GM23338 (cell line): ENCODE measurements around the gene IFITM5. TPM values are rescaled to one million over a fixed set of nuclear protein-coding genes. Genes with fewer than 3 reads are reported as not detected.

Source experiments
- ATAC-seq: fragments of 200-7000 bp; cut with Tn5 transposase; 3 replicates; pipeline ENCODE4 v1.9.1; 2020
- DNase-seq: peaks from one replicate; pipeline ENCODE4 v3.0.0-alpha.2; 2015; ENCODE audit warnings: low spot score
- H2AFZ ChIP-seq: fragments of 200-600 bp; sonication (generic); 2 replicates; pipeline ENCODE4 v1.8.0; 2016; ENCODE audit warnings: antibody characterized with exemption, mild to moderate bottlenecking, moderate library complexity
- H3F3A ChIP-seq: fragments of 200-600 bp; sonication (generic); replicated peaks from 2 replicates; pipeline ENCODE4 v1.8.0; 2017; ENCODE audit warnings: antibody characterized with exemption, mixed run types, low read depth
- H3K27ac ChIP-seq: fragments of 200-600 bp; sonication (generic); 2 replicates; pipeline ENCODE4 v1.6.1; 2016; ENCODE audit warnings: low read depth
- H3K27me3 ChIP-seq: fragments of 200-600 bp; sonication (generic); 2 replicates; pipeline ENCODE4 v1.8.0; 2016; ENCODE audit warnings: mild to moderate bottlenecking, mixed run types, moderate library complexity; ENCODE audit not compliant: insufficient read depth
- H3K36me3 ChIP-seq: fragments of 200-600 bp; sonication (generic); 2 replicates; pipeline ENCODE4 v1.8.0; 2016; ENCODE audit warnings: mild to moderate bottlenecking; ENCODE audit not compliant: insufficient read depth
- H3K4me1 ChIP-seq: fragments of 200-600 bp; sonication (generic); 2 replicates; pipeline ENCODE4 v1.8.0; 2016; ENCODE audit warnings: mild to moderate bottlenecking, moderate library complexity; ENCODE audit not compliant: insufficient read depth
- H3K4me2 ChIP-seq: fragments of 200-600 bp; sonication (generic); 2 replicates; pipeline ENCODE4 v1.7.1; 2017; ENCODE audit warnings: mixed run types
- H3K4me3 ChIP-seq: fragments of 200-600 bp; sonication (generic); 2 replicates; pipeline ENCODE4 v1.6.1; 2016; ENCODE audit warnings: mixed run types
- H3K79me2 ChIP-seq: fragments of 200-600 bp; sonication (generic); replicated peaks from 2 replicates; pipeline ENCODE4 v1.8.0; 2017; ENCODE audit warnings: mild to moderate bottlenecking; ENCODE audit not compliant: insufficient read depth
- H3K9me2 ChIP-seq: fragments of 200-600 bp; sonication (generic); 2 replicates; pipeline ENCODE4 v1.8.0; 2017; ENCODE audit not compliant: insufficient read depth
- H4K20me1 ChIP-seq: fragments of 200-600 bp; sonication (generic); replicated peaks from 2 replicates; pipeline ENCODE4 v1.8.0; 2017; ENCODE audit warnings: mild to moderate bottlenecking; ENCODE audit not compliant: insufficient read depth
- H3K27ac Mint-ChIP-seq: 2 replicates; pipeline ENCODE4 v1.8.0; 2020; ENCODE audit warnings: inconsistent platforms, mild to moderate bottlenecking, moderate library complexity, mixed read lengths
- H3K27me3 Mint-ChIP-seq: 3 replicates; pipeline ENCODE4 v1.8.0; 2022; ENCODE audit warnings: low read depth, mild to moderate bottlenecking, moderate library complexity, mixed read lengths, inconsistent platforms; ENCODE audit not compliant: insufficient read depth, poor library complexity
- H3K36me3 Mint-ChIP-seq: 3 replicates; pipeline ENCODE4 v1.8.0; 2021; ENCODE audit warnings: low read depth, mild to moderate bottlenecking, inconsistent platforms, moderate library complexity, mixed read lengths
- H3K4me1 Mint-ChIP-seq: 3 replicates; pipeline ENCODE4 v1.8.0; 2020; ENCODE audit warnings: mild to moderate bottlenecking, inconsistent platforms, mixed read lengths
- H3K4me3 Mint-ChIP-seq: 3 replicates; pipeline ENCODE4 v1.8.0; 2021; ENCODE audit warnings: moderate library complexity, mild to moderate bottlenecking, inconsistent platforms, mixed read lengths
- H3K9me3 Mint-ChIP-seq: 3 replicates; pipeline ENCODE4 v1.8.0; 2020; ENCODE audit warnings: moderate library complexity, mild to moderate bottlenecking, inconsistent platforms, mixed read lengths
- JUNB ChIP-seq: IDR thresholded peaks from one replicate; pipeline ENCODE4 v1.6.1; 2016; ENCODE audit warnings: antibody characterized with exemption; ENCODE audit not compliant: unreplicated experiment
- POLR2AphosphoS5 ChIP-seq: IDR thresholded peaks from 2 replicates; pipeline ENCODE4 v1.6.1; 2016; ENCODE audit warnings: antibody characterized with exemption, low read depth
- STAT1 ChIP-seq: IDR thresholded peaks from one replicate; pipeline ENCODE4 v1.6.1; 2016; ENCODE audit warnings: antibody characterized with exemption; ENCODE audit not compliant: unreplicated experiment
- ZNF114 ChIP-seq: fragments of 250-450 bp; sonication (Bioruptor Pico); IDR thresholded peaks from 2 replicates; pipeline ENCODE4 v1.5.0; 2020; ENCODE audit warnings: mild to moderate bottlenecking, moderate library complexity
- polyA plus RNA-seq: library from polyadenylated mRNA; unstranded; fragments of >200 nt; fragmentation: Nextera tagmentation; extraction: Ambion mirVana; gene quantifications from 2 replicates; pipeline ENCODE4 v1.2.1, GENCODE V29; 2016
- total RNA-seq: library from RNA; depleted of rRNA; stranded (reverse); fragments of >200 nt; shearing (Covaris generic); gene quantifications from 2 replicates; pipeline ENCODE4 v1.2.3, GENCODE V29; 2014
- TF ChIP-seq, protein P1 (sequence below), 2 experiments: fragments of 200-600 bp in 1 of 2; sonication (generic) in 1 of 2; conservative IDR thresholded peaks; 2 replicates each; pipeline versions ENCODE4 v1.5.1 to v1.6.1; 2016 to 2017; ENCODE audit warnings: antibody characterized with exemption in 2 of 2, low read depth in 2 of 2, mild to moderate bottlenecking in 2 of 2, moderate library complexity in 1 of 2
- TF ChIP-seq, protein P2 (sequence below): fragments of 250-450 bp; sonication (Bioruptor Pico); IDR thresholded peaks from 2 replicates; pipeline ENCODE4 v1.5.0; 2020; ENCODE audit warnings: mild to moderate bottlenecking, moderate library complexity
- TF ChIP-seq, protein P3 (sequence below): IDR thresholded peaks from 2 replicates; pipeline ENCODE4 v1.6.1; 2016; ENCODE audit warnings: antibody characterized with exemption

Gene IFITM5
- total and polyA plus RNA-seq, 2 experiments from 2014 or later = not detected

DNA sequence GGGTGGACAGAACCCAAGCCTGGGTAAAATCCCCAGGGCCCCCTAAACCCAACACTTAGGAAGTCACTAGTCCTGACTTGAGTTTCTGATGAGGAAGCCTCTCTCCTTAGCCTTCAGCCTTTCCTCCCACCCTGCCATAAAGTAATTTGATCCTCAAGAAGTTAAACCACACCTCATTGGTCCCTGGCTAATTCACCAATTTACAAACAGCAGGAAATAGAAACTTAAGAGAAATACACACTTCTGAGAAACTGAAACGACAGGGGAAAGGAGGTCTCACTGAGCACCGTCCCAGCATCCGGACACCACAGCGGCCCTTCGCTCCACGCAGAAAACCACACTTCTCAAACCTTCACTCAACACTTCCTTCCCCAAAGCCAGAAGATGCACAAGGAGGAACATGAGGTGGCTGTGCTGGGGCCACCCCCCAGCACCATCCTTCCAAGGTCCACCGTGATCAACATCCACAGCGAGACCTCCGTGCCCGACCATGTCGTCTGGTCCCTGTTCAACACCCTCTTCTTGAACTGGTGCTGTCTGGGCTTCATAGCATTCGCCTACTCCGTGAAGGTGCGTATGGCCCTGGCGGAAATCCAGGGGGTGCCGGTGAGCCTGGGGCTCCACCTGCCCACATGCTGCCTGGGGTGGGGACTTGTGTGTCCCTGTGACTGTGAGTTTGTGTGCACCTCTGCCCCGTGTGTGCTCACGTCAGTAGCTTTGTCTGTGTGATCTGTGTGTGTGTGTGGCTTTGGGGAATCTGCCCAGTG is 14.6 kb upstream of the IFITM5 start, which contains the start of gene IFITM1:
TSS of gene IFITM1 (plus strand) at position 254 of the 767 bp plus-strand sequence. CDS start at position 385, 131 bp downstream.
- no peaks in the 10 kb centered on the region for H3K9me2 ChIP-seq
- Mint-ChIP-seq H3K4me1 (peaks cover 62% of the 10 kb centered on the region), H3K27ac (peak within 1 kb of the TSS; percentile 85), H3K36me3 (peaks cover 14% of the 10 kb centered on the region; the same call in 2 of the 3 replicates), H3K27me3 (peaks cover 15% of the 10 kb centered on the region), H3K4me3 (peak within 1 kb of the TSS; percentile 91), H3K9me3 (no peaks in the 10 kb centered on the region; the same call in 2 of the 3 replicates)
- H3K36me3 ChIP-seq = no peaks in the 10 kb centered on the region
- H3F3A ChIP-seq = peaks cover 32% of the 10 kb centered on the region
- no peak within 1 kb of the TSS for H2AFZ ChIP-seq
- peak; percentile 21; the same call in 2 of the 3 replicates for ATAC-seq
- peaks cover 34% of the 10 kb centered on the region for H3K79me2 ChIP-seq
- DNase-seq = peak; percentile 87
- peaks cover 4% of the 10 kb centered on the region; the same call in 1 of the 2 replicates for H3K27me3 ChIP-seq
- peak within 1 kb of the TSS; percentile 84 for H3K4me2 ChIP-seq
- peaks cover 10% of the 10 kb centered on the region for H4K20me1 ChIP-seq
- peaks cover 54% of the 10 kb centered on the region for H3K4me1 ChIP-seq
- peak within 1 kb of the TSS; percentile 89 for H3K27ac ChIP-seq
- H3K4me3 ChIP-seq = peak within 1 kb of the TSS; percentile 70
- TF ChIP-seq POLR2AphosphoS5 (peak; percentile 97), STAT1 (no peak), JUNB (no peak), ZNF114 (CRISPR knock-in tag) (no peak)
- TF ChIP-seq, protein P1, sequence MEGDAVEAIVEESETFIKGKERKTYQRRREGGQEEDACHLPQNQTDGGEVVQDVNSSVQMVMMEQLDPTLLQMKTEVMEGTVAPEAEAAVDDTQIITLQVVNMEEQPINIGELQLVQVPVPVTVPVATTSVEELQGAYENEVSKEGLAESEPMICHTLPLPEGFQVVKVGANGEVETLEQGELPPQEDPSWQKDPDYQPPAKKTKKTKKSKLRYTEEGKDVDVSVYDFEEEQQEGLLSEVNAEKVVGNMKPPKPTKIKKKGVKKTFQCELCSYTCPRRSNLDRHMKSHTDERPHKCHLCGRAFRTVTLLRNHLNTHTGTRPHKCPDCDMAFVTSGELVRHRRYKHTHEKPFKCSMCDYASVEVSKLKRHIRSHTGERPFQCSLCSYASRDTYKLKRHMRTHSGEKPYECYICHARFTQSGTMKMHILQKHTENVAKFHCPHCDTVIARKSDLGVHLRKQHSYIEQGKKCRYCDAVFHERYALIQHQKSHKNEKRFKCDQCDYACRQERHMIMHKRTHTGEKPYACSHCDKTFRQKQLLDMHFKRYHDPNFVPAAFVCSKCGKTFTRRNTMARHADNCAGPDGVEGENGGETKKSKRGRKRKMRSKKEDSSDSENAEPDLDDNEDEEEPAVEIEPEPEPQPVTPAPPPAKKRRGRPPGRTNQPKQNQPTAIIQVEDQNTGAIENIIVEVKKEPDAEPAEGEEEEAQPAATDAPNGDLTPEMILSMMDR (conservative IDR thresholded peaks at IDR 0.05; ENCODE audit: low read depth in 2 of 2) = no peak
- TF ChIP-seq, protein P2, sequence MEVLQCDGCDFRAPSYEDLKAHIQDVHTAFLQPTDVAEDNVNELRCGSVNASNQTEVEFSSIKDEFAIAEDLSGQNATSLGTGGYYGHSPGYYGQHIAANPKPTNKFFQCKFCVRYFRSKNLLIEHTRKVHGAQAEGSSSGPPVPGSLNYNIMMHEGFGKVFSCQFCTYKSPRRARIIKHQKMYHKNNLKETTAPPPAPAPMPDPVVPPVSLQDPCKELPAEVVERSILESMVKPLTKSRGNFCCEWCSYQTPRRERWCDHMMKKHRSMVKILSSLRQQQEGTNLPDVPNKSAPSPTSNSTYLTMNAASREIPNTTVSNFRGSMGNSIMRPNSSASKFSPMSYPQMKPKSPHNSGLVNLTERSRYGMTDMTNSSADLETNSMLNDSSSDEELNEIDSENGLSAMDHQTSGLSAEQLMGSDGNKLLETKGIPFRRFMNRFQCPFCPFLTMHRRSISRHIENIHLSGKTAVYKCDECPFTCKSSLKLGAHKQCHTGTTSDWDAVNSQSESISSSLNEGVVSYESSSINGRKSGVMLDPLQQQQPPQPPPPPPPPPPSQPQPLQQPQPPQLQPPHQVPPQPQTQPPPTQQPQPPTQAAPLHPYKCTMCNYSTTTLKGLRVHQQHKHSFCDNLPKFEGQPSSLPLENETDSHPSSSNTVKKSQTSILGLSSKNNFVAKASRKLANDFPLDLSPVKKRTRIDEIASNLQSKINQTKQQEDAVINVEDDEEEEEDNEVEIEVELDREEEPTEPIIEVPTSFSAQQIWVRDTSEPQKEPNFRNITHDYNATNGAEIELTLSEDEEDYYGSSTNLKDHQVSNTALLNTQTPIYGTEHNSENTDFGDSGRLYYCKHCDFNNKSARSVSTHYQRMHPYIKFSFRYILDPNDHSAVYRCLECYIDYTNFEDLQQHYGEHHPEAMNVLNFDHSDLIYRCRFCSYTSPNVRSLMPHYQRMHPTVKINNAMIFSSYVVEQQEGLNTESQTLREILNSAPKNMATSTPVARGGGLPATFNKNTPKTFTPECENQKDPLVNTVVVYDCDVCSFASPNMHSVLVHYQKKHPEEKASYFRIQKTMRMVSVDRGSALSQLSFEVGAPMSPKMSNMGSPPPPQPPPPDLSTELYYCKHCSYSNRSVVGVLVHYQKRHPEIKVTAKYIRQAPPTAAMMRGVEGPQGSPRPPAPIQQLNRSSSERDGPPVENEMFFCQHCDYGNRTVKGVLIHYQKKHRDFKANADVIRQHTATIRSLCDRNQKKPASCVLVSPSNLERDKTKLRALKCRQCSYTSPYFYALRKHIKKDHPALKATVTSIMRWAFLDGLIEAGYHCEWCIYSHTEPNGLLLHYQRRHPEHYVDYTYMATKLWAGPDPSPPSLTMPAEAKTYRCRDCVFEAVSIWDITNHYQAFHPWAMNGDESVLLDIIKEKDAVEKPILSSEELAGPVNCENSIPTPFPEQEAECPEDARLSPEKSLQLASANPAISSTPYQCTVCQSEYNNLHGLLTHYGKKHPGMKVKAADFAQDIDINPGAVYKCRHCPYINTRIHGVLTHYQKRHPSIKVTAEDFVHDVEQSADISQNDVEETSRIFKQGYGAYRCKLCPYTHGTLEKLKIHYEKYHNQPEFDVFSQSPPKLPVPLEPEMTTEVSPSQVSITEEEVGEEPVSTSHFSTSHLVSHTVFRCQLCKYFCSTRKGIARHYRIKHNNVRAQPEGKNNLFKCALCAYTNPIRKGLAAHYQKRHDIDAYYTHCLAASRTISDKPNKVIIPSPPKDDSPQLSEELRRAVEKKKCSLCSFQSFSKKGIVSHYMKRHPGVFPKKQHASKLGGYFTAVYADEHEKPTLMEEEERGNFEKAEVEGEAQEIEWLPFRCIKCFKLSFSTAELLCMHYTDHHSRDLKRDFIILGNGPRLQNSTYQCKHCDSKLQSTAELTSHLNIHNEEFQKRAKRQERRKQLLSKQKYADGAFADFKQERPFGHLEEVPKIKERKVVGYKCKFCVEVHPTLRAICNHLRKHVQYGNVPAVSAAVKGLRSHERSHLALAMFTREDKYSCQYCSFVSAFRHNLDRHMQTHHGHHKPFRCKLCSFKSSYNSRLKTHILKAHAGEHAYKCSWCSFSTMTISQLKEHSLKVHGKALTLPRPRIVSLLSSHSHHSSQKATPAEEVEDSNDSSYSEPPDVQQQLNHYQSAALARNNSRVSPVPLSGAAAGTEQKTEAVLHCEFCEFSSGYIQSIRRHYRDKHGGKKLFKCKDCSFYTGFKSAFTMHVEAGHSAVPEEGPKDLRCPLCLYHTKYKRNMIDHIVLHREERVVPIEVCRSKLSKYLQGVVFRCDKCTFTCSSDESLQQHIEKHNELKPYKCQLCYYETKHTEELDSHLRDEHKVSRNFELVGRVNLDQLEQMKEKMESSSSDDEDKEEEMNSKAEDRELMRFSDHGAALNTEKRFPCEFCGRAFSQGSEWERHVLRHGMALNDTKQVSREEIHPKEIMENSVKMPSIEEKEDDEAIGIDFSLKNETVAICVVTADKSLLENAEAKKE = no peak
- TF ChIP-seq, protein P3, sequence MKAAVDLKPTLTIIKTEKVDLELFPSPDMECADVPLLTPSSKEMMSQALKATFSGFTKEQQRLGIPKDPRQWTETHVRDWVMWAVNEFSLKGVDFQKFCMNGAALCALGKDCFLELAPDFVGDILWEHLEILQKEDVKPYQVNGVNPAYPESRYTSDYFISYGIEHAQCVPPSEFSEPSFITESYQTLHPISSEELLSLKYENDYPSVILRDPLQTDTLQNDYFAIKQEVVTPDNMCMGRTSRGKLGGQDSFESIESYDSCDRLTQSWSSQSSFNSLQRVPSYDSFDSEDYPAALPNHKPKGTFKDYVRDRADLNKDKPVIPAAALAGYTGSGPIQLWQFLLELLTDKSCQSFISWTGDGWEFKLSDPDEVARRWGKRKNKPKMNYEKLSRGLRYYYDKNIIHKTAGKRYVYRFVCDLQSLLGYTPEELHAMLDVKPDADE = peak; percentile 55
